Mesodermal cell (in vitro differentiated cells): ENCODE data around the gene PC.

ENCODE experiments used
- H3K27ac ChIP-seq: 2 replicates; pipeline ENCODE4 v1.7.0; 2013; ENCODE audit warnings: mild to moderate bottlenecking, low read depth, low read length, moderate library complexity; ENCODE audit not compliant: severe bottlenecking
- H3K36me3 ChIP-seq: 2 replicates; pipeline ENCODE4 v1.7.1; 2013; ENCODE audit warnings: mild to moderate bottlenecking, low read length, moderate library complexity; ENCODE audit not compliant: control insufficient read depth, insufficient read depth
- H3K4me1 ChIP-seq: one replicate; pipeline ENCODE4 v1.7.1; 2013; ENCODE audit warnings: mild to moderate bottlenecking, low read length; ENCODE audit not compliant: insufficient read depth, control insufficient read depth, poor library complexity, severe bottlenecking
- H3K4me3 ChIP-seq: 2 replicates; pipeline ENCODE4 v1.7.0; 2013; ENCODE audit warnings: low read length, control low read depth, mild to moderate bottlenecking; ENCODE audit not compliant: insufficient read depth, poor library complexity, severe bottlenecking; ENCODE audit errors: extremely low read depth
- H3K9me3 ChIP-seq: 2 replicates; pipeline ENCODE4 v1.7.1; 2013; ENCODE audit warnings: mild to moderate bottlenecking, low read length, moderate library complexity; ENCODE audit not compliant: control insufficient read depth
- WGBS, 2 experiments: methylation state at CpG; one replicate each; pipeline ENCODE4 v1.1.5; 2013; ENCODE audit warnings: missing lambda C conversion rate in 2 of 2; ENCODE audit not compliant: insufficient coverage in 2 of 2; 5-methylcytosine and 5-hydroxymethylcytosine counted together

Gene PC

GRCh38 chr11:66929753-66930152, 28.4 kb downstream of the PC start:
- H3K27ac ChIP-seq: no peak overlapping the region
- no peaks in the 10 kb centered on the region for H3K9me3 ChIP-seq
- no peak overlapping the region for H3K4me3 ChIP-seq
- 75 to 77% methylated on average over 3 to 4 of the region's 4 CpGs for WGBS, 2 experiments
- H3K36me3 ChIP-seq: no peaks in the 10 kb centered on the region
- no peaks in the 10 kb centered on the region for H3K4me1 ChIP-seq

GRCh38 chr11:66924272-66924671, 33.9 kb downstream of the PC start:
- 100% methylated on average over 1 of the region's 1 CpG for WGBS, 2 experiments
- H3K36me3 ChIP-seq: no peaks in the 10 kb centered on the region
- no peaks in the 10 kb centered on the region for H3K4me1 ChIP-seq
- H3K9me3 ChIP-seq: no peaks in the 10 kb centered on the region
- H3K27ac ChIP-seq: no peak overlapping the region
- no peak overlapping the region for H3K4me3 ChIP-seq

GRCh38 chr11:66922551-66922950, 35.6 kb downstream of the PC start:
- H3K36me3 ChIP-seq: no peaks in the 10 kb centered on the region
- no peak overlapping the region for H3K27ac ChIP-seq
- H3K4me1 ChIP-seq: no peaks in the 10 kb centered on the region

DNA sequence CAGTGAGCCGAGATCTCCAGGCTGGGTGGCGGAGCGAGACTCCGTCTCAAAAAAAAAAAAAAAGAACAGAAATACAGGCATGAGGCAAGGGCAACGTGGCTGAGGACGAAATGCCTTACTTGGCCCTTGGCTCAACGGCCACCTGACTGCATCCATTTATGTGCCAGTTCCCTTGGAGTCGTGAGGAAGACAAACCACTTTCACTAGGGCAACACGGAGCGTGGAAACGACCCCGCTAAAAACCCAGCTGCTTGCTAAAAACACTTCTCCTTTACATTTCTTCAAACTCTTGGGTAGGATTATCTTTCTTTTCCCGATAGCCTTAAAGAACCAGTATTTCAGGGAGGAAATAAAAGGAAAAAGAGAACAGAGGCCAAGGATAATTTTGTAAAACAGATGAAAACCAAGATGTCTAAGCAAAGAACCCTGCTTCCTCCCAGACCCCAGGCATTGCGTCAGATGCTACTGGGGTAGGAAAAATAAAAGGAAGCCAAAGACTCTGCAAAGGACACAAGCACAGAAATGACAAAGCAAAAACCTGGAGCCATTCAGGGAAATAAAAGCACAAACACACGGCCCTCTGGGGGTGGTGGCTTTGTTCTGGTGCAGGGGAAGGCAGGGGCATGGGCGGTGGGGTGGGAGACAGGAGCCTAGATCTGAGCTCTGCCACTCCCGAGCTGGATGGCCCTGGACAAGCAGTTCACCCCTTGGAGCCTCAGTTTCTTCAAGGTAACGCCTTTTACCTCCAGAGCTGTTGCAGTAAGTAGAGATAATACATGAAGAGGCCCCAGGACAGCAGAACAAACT, 37.0 kb downstream of the PC start:
- no peaks in the 10 kb centered on the region for H3K4me1 ChIP-seq
- no peaks in the 10 kb centered on the region for H3K36me3 ChIP-seq
- no peak overlapping the region for H3K4me3 ChIP-seq
- WGBS, 2 experiments: 86 to 88% methylated on average over 11 to 12 of the region's 18 CpGs
- H3K9me3 ChIP-seq: no peaks in the 10 kb centered on the region
- no peak overlapping the region for H3K27ac ChIP-seq

More at GRCh38 chr11:66922551-66922950, 35.6 kb downstream of the PC start:
- Histone ChIP-seq H3K4me3 (no peak overlapping the region), H3K9me3 (no peaks in the 10 kb centered on the region)

DNA sequence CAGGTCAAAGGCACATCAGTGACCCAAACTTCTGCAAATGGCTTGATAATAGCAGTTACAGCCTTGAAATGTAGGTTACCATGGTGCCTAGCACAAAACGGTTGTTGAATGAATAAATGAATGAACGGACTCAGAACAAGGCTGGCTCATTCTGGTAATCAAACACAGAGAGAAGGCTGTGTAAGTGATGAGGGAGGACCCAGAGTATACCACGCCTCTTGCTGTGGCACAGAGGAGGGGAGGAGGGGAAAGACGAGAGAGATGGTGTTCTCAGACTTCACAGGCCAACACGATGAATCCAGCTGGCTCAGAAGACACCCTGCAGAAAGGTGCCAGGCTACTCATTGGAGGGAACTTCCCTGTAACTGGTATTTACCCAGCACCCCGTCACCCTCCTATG, 38.3 kb downstream of the PC start:
- no peaks in the 10 kb centered on the region for H3K36me3 ChIP-seq
- no peak overlapping the region for H3K27ac ChIP-seq
- 87 to 89% methylated on average over 6 of the region's 6 CpGs for WGBS, 2 experiments
- H3K4me1 ChIP-seq: no peaks in the 10 kb centered on the region
- no peaks in the 10 kb centered on the region for H3K9me3 ChIP-seq
- no peak overlapping the region for H3K4me3 ChIP-seq

- Histone ChIP-seq H3K27ac (no peak overlapping the region), H3K36me3 (no peaks in the 10 kb centered on the region), H3K4me1 (no peaks in the 10 kb centered on the region), H3K4me3 (no peak overlapping the region), H3K9me3 (no peaks in the 10 kb centered on the region)
- 100% methylated on average over 1 to 2 of the region's 3 CpGs for WGBS, 2 experiments
Measured at GRCh38 chr11:66918741-66919140, 39.4 kb downstream of the PC start.

DNA sequence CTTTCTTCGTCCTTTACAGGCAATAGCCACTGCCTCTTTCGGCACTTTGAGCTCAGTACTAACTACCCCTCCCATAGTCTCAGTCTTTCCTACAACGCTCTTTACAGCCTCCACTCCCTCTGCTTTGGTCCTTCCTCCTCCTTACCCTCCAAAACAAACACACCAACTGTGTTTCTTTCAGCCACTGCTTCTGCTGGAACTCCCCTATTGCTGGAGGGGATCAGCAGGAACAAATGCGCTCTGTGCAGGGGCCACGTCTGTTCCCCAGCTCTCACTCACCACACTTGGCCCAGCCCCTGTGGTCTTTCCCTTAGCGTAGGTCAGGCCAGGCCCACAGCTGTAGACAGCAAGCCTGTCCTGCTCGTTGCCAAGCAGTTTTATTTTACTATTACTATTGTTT, 42.3 kb downstream of the PC start:
- no peak overlapping the region for H3K27ac ChIP-seq
- no peaks in the 10 kb centered on the region for H3K9me3 ChIP-seq
- no peak overlapping the region for H3K4me3 ChIP-seq
- WGBS, 2 experiments: 85 to 87% methylated on average over 5 of the region's 7 CpGs
- no peaks in the 10 kb centered on the region for H3K36me3 ChIP-seq
- no peaks in the 10 kb centered on the region for H3K4me1 ChIP-seq

DNA sequence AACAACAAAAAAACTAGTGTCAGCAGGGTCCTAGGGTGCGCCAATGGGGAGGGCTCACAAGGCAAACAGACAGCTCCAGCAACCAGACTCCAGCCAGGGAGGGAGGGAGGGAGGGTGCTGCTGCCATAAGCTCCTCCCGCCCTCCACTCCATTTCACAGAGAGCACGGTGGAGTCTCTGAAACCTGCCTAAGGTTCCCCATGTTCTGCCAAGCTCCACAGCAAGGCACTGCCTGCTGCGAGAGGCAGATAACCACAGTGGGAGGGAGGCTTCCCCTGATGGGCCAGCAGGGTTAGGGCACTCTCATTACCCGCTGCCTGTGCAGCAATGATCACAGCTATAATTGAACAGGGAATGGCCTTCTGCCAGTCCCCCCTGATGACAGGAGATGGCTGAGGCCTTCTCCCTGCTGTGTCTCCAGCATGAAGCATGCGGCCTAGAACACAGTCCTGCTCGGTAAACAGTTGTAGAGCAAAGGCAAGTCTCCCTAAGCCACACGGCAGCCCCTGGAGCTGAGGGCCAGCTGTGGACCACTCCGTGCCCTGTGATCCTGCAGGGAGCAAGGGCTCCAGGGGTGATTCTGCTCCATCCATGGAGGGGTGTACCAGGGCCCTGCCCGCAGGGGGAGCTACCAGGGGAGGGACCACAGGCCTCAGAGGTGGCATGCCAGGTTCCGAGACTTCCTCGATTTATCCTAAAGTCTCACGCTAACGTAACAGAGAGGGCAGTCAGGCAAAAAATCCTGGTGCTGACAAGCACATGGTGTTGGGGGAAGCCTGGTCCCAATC, 42.9 kb downstream of the PC start:
- Histone ChIP-seq H3K9me3 (no peaks in the 10 kb centered on the region), H3K27ac (no peak overlapping the region), H3K4me1 (no peaks in the 10 kb centered on the region), H3K36me3 (no peaks in the 10 kb centered on the region), H3K4me3 (no peak overlapping the region)
- 74 to 79% methylated on average over 11 to 12 of the region's 14 CpGs for WGBS, 2 experiments

DNA sequence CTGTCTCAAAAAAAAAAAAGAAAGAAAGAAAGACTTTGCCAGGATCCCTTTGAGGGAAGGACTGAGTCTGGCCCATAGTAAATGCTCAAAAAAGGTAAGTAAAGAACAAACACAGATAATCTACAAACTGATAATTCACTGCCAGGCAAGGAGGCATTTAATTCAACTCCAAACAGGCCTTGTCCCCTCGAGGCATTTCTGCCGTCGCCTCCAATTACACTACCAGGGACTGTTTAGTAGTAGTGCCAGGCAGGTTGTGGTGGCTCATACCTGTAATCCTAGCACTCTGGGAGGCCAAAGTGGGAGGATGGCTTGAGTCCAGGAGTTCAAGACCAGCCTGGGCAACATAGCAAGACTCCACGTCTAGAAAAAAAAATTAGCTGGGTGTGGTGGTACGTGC, 43.7 kb downstream of the PC start:
- WGBS, 2 experiments: 100% methylated on average over 1 of the region's 5 CpGs
- Histone ChIP-seq H3K4me3 (no peak overlapping the region), H3K27ac (no peak overlapping the region), H3K9me3 (no peaks in the 10 kb centered on the region), H3K4me1 (no peaks in the 10 kb centered on the region), H3K36me3 (no peaks in the 10 kb centered on the region)

DNA sequence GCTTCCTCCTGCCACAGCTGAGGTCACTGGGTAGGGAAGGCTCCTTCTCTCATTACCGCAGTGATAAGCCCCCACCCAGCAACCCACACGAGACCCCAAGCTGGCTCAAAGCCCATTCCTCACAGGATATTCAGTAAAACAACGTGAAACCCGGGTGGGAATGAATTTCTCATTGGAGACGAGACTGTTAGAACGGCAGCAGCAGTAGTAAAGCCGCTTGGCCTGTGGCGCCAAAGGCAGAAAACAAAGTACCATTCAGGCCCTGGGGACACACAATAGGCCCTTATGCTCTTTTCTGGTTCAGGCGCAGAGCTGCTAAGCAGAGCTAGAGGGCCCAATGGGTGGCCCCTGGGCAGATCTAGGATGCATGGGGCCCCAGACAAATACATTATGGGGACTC, 45.3 kb downstream of the PC start:
- H3K4me1 ChIP-seq: no peaks in the 10 kb centered on the region
- no peaks in the 10 kb centered on the region for H3K36me3 ChIP-seq
- WGBS, 2 experiments: 79 to 83% methylated on average over 7 to 9 of the region's 9 CpGs
- no peaks in the 10 kb centered on the region for H3K9me3 ChIP-seq
- no peak overlapping the region for H3K4me3 ChIP-seq
- H3K27ac ChIP-seq: peak overlapping the region; percentile 63

GRCh38 chr11:66912361-66912760, 45.8 kb downstream of the PC start:
- H3K27ac ChIP-seq: peak overlapping the region; percentile 63
- no peaks in the 10 kb centered on the region for H3K4me1 ChIP-seq
- no peak overlapping the region for H3K4me3 ChIP-seq
- no peaks in the 10 kb centered on the region for H3K9me3 ChIP-seq
- WGBS, 2 experiments: 69 to 81% methylated on average over 4 to 6 of the region's 7 CpGs
- no peaks in the 10 kb centered on the region for H3K36me3 ChIP-seq
